GM12878 (cell line): ENCODE data around the gene OR11A1. TPM values are rescaled to one million over a fixed set of nuclear protein-coding genes. Genes with fewer than 3 reads are reported as not detected.

ENCODE experiments used
- ATAC-seq: fragments of 200-7000 bp; cut with Tn5 transposase; 3 replicates; pipeline ENCODE4 v1.9.1; 2020; ENCODE audit warnings: mild to moderate bottlenecking, moderate library complexity
- BruUV-seq: library from RNA; stranded (reverse); fragments of 400-500 nt; replicated peaks from 2 replicates; lab custom pipeline; 2021; lab: Mats Ljungman, UMichigan
- CTCF ChIA-PET: fragments of 300-600 bp; sonication (Branson Sonifier 250); formaldehyde crosslinking; extraction: SDS; loops from one replicate; lab custom pipeline; 2021; ENCODE audit warnings: inconsistent platforms; lab: Yijun Ruan, JAX
- POLR2A ChIA-PET: fragments of 350-600 bp; formaldehyde crosslinking; extraction: SDS; loops from one replicate; lab custom pipeline; 2021; ENCODE audit warnings: inconsistent platforms; lab: Charles Lee
- RAD21 ChIA-PET: fragments of 300-600 bp; sonication (Branson Sonifier 250); formaldehyde crosslinking; loops from one replicate; lab custom pipeline; 2023; ENCODE audit warnings: antibody characterized with exemption; ENCODE audit not compliant: unreplicated experiment; lab: Charles Lee
- SMC1A ChIA-PET: fragments of 300-600 bp; sonication (Branson Sonifier 250); formaldehyde crosslinking; loops from one replicate; lab custom pipeline; 2023; ENCODE audit not compliant: unreplicated experiment, uncharacterized antibody; lab: Charles Lee
- DNase-seq: peaks from one replicate; pipeline ENCODE4 v3.0.0-alpha.2; 2011; ENCODE audit warnings: low read depth, low spot score
- FAIRE-seq: peaks from 3 replicates; lab custom pipeline; 2011; peaks lifted over from hg19 to GRCh38; lab: Jason Lieb, UNC
- H2AFZ ChIP-seq: 2 replicates; pipeline ENCODE4 v1.6.0; 2011; ENCODE audit warnings: low read depth, low read length, control low read depth; ENCODE audit not compliant: control insufficient read depth
- H3K27ac ChIP-seq: 2 replicates; pipeline ENCODE4 v1.5.1; 2011; ENCODE audit warnings: control low read depth; ENCODE audit not compliant: control insufficient read depth, insufficient read depth
- H3K27me3 ChIP-seq, 2 experiments: replicated peaks in 1 of 2; 2 replicates each; pipeline versions ENCODE4 v1.6.0 to v1.6.1; 2011; ENCODE audit warnings: low read length in 1 of 2; ENCODE audit not compliant: control insufficient read depth in 2 of 2, insufficient read depth in 2 of 2
- H3K36me3 ChIP-seq, 2 experiments: 2 replicates each; pipeline ENCODE4 v1.5.1; 2011; ENCODE audit warnings: low read length in 1 of 2; ENCODE audit not compliant: control insufficient read depth in 2 of 2, insufficient read depth in 2 of 2
- H3K4me1 ChIP-seq: 2 replicates; pipeline ENCODE4 v1.6.1; 2011; ENCODE audit warnings: mild to moderate bottlenecking, low read length, moderate library complexity, mixed read lengths; ENCODE audit not compliant: control insufficient read depth, insufficient read depth
- H3K4me2 ChIP-seq: 2 replicates; pipeline ENCODE4 v1.6.0; 2011; ENCODE audit warnings: control low read depth; ENCODE audit not compliant: control insufficient read depth, insufficient read depth
- H3K4me3 ChIP-seq: fragments of 200-600 bp; sonication (generic); 2 replicates; pipeline ENCODE4 v1.5.1; 2016
- H3K79me2 ChIP-seq: 2 replicates; pipeline ENCODE4 v1.6.0; 2011; ENCODE audit warnings: low read length; ENCODE audit not compliant: control insufficient read depth, insufficient read depth
- H3K9ac ChIP-seq: 2 replicates; pipeline ENCODE4 v1.8.0; 2011; ENCODE audit warnings: low read length, control low read depth, mixed read lengths; ENCODE audit not compliant: control insufficient read depth, insufficient read depth
- H3K9me3 ChIP-seq: replicated peaks from 3 replicates; pipeline ENCODE4 v1.5.1; 2011; ENCODE audit warnings: mild to moderate bottlenecking, low read length; ENCODE audit not compliant: control insufficient read depth, insufficient read depth
- H4K20me1 ChIP-seq: 2 replicates; pipeline ENCODE4 v1.6.0; 2011; ENCODE audit not compliant: control insufficient read depth, insufficient read depth
- ATF3 ChIP-seq: IDR thresholded peaks from 2 replicates; pipeline ENCODE4 v1.6.1; 2011; ENCODE audit warnings: low read depth, mild to moderate bottlenecking, low read length, moderate library complexity, borderline replicate concordance; ENCODE audit errors: extremely low read depth
- MEF2A ChIP-seq: IDR thresholded peaks from 2 replicates; pipeline ENCODE4 v1.6.1; 2011; ENCODE audit warnings: low read depth, mild to moderate bottlenecking, low read length, moderate library complexity; ENCODE audit not compliant: insufficient read depth
- NR2C2 ChIP-seq: IDR thresholded peaks from 2 replicates; pipeline ENCODE4 v1.6.1; 2011; ENCODE audit warnings: borderline replicate concordance, low read depth; ENCODE audit not compliant: control insufficient read depth, insufficient read length
- RCOR1 ChIP-seq: conservative IDR thresholded peaks from 2 replicates; pipeline ENCODE4 v1.6.1; 2012; ENCODE audit warnings: low read depth, low read length, improper control_type of control experiment
- SIN3A ChIP-seq: IDR thresholded peaks from 2 replicates; pipeline ENCODE4 v1.6.1; 2012; ENCODE audit warnings: low read depth, low read length, improper control_type of control experiment
- SP1 ChIP-seq: IDR thresholded peaks from one replicate; pipeline ENCODE4 v1.6.1; 2011; ENCODE audit warnings: low read depth, low read length
- SREBF1 ChIP-seq: IDR thresholded peaks from 2 replicates; pipeline ENCODE4 v1.6.1; 2012; ENCODE audit warnings: mild to moderate bottlenecking, low read length
- TAF1 ChIP-seq: IDR thresholded peaks from 2 replicates; pipeline ENCODE4 v1.6.1; 2011; ENCODE audit warnings: mild to moderate bottlenecking, low read depth, low read length, borderline replicate concordance
- ZNF384 ChIP-seq: IDR thresholded peaks from 2 replicates; pipeline ENCODE4 v1.6.1; 2012; ENCODE audit warnings: low read depth, mild to moderate bottlenecking, low read length, improper control_type of control experiment, borderline replicate concordance
- WGBS: methylation state at CpG from one replicate; pipeline ENCODE4 v1.1.6; 2016; ENCODE audit warnings: low lambda C conversion rate; ENCODE audit not compliant: insufficient replicate concordance, insufficient coverage; ENCODE audit errors: missing lambda C conversion rate; 5-methylcytosine and 5-hydroxymethylcytosine counted together
- in situ Hi-C: fragments of 300-500 bp; cut with MboI; formaldehyde crosslinking; loops from 9 replicates; pipeline ENCODE4 v1.14.3; 2018; ENCODE audit warnings: mixed read lengths
- intact Hi-C: fragments of 100-400 bp; cut with micrococcal nuclease; formaldehyde crosslinking; loops from one replicate; pipeline ENCODE4 v1.14.2; 2022; ENCODE audit not compliant: unreplicated experiment
- polyA plus RNA-seq, 11 experiments: library from polyadenylated mRNA; depleted of rRNA in 4 of 11; unstranded in 6 of 11; stranded (reverse) in 5 of 11; fragments of >200 nt; fragmentation: Nextera tagmentation in 4 of 11; fragmentation: Illumina TruSeq in 1 of 11; extraction: Ambion mirVana in 4 of 11; extraction: Trizol in 1 of 11; gene quantifications; 1 replicate in 1 of 11; 2 replicates in 10 of 11; pipeline versions ENCODE4 v1.2.1 to v1.2.3, GENCODE V29; 2011 to 2016; ENCODE audit warnings: inconsistent platforms in 2 of 11, missing spikeins in 2 of 11, low read depth in 1 of 11
- total RNA-seq, 4 experiments: library from RNA; depleted of rRNA in 3 of 4; stranded (reverse); fragments of >200 nt in 3 of 4; fragmentation: Illumina TruSeq in 1 of 4; extraction: Trizol in 1 of 4; gene quantifications; 2 replicates each; pipeline versions ENCODE4 v1.2.1 to v1.2.3, GENCODE V29; 2013 to 2021
- TF ChIP-seq, protein P1 (sequence below): fragments of 450-650 bp; IDR thresholded peaks from 2 replicates; pipeline ENCODE4 v1.6.1; 2018; ENCODE audit warnings: borderline replicate concordance, mild to moderate bottlenecking; ENCODE audit not compliant: partially characterized antibody
- TF ChIP-seq, protein P2 (sequence below): IDR thresholded peaks from 2 replicates; pipeline ENCODE4 v1.6.1; 2011; ENCODE audit warnings: mild to moderate bottlenecking, low read depth, low read length, moderate library complexity; ENCODE audit not compliant: insufficient replicate concordance

The OR11A1 gene
- total and polyA plus RNA-seq, 10 of the 15 experiments (the other 5 are each of a cell fraction or from before 2014, with no cell fraction given), result not detected

DNA sequence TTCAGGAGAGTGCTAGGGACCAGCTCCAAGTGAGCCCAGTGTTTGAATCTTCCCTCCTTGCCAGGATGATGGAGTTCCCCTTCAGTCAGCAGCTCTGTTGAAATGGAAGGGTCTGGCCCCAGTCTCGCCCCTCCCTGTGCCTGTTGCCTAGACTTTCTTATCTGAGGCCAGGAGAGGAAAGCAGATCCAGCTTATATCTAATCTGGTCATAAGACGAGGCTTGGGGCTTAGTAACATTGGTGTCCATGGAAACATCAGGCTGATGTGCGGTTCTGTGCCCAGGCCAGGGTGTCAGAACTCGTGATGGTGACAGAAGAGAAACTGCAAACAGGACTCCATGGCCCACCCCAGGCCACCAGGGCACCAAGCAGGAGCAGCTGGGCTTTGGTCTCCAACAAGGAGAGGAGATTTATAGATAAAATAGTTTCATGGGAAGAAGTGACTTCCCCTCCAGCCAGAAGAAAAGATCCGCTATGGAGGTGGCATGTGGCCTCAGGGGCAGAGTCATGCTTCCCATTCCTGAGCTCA is 21.1 kb upstream of the OR11A1 start (continued):
- TF ChIP-seq, protein P1, sequence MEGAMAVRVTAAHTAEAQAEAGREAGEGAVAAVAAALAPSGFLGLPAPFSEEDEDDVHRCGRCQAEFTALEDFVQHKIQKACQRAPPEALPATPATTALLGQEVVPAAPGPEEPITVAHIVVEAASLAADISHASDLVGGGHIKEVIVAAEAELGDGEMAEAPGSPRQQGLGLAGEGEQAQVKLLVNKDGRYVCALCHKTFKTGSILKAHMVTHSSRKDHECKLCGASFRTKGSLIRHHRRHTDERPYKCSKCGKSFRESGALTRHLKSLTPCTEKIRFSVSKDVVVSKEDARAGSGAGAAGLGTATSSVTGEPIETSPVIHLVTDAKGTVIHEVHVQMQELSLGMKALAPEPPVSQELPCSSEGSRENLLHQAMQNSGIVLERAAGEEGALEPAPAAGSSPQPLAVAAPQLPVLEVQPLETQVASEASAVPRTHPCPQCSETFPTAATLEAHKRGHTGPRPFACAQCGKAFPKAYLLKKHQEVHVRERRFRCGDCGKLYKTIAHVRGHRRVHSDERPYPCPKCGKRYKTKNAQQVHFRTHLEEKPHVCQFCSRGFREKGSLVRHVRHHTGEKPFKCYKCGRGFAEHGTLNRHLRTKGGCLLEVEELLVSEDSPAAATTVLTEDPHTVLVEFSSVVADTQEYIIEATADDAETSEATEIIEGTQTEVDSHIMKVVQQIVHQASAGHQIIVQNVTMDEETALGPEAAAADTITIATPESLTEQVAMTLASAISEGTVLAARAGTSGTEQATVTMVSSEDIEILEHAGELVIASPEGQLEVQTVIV, result no peak
- no peak for TF ChIP-seq TAF1
- TF ChIP-seq RCOR1, result no peak
- no peak for TF ChIP-seq MEF2A

DNA sequence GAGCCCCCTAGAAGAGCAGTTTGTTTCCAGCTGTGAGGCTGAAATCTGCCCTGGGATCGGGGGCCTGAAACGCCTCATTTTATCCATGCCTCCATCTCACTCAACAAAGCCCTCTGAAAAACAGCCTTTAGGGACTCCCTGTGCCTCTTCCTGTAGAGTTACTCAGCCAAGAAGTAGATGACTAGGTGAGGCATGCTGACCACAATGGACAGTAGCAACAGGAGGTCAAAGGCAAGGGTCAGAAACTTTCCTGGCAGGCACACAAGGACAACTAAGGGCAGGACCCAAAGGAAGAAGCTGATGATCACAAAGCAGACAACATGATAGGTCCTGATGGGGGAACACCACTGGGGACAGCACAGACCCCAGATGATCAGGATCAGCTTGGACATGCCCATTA is 18.1 kb upstream of the OR11A1 start:
- no peak for DNase-seq
- ChIA-PET SMC1A (no interaction called here), CTCF (no interaction called here), POLR2A (no interaction called here), RAD21 (no interaction called here)
- H3K4me3 ChIP-seq, result no peak overlapping the region
- 40% methylated on average over 2 of the region's 2 CpGs for WGBS
- H3K4me2 ChIP-seq, result no peak overlapping the region
- ATAC-seq, result no peak
- H3K27me3 ChIP-seq, result 0 out of 4 replicates have a peak, but pooled peaks cover 0 to 2% of the 10 kb centered on the region in 2 experiments
- no peaks in the 10 kb centered on the region for H3K9me3 ChIP-seq
- no peak overlapping the region for H2AFZ ChIP-seq
- BruUV-seq, result no TSS peak
- intact Hi-C loops (no loop called here), in situ Hi-C loops (no loop called here)
- TF ChIP-seq SREBF1 (no peak), SP1 (no peak), SIN3A (no peak), ZNF384 (no peak), NR2C2 (no peak), ATF3 (no peak)
- TF ChIP-seq, protein P2, sequence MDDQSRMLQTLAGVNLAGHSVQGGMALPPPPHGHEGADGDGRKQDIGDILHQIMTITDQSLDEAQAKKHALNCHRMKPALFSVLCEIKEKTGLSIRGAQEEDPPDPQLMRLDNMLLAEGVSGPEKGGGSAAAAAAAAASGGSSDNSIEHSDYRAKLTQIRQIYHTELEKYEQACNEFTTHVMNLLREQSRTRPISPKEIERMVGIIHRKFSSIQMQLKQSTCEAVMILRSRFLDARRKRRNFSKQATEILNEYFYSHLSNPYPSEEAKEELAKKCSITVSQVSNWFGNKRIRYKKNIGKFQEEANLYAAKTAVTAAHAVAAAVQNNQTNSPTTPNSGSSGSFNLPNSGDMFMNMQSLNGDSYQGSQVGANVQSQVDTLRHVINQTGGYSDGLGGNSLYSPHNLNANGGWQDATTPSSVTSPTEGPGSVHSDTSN, result no peak
- no peaks in the 10 kb centered on the region for H3K4me1 ChIP-seq
- no peaks in the 10 kb centered on the region for H3K36me3 ChIP-seq
- H3K9ac ChIP-seq, result no peak overlapping the region
- H4K20me1 ChIP-seq, result no peaks in the 10 kb centered on the region
- H3K27ac ChIP-seq, result no peak overlapping the region
- no peak for FAIRE-seq
- H3K79me2 ChIP-seq, result no peaks in the 10 kb centered on the region
